Limb (tissue), 2 donors: ENCODE measurements around the gene HPSE2.

Experiments
- DNase-seq, 2 donors: peaks; one replicate each; pipeline ENCODE4 v3.0.0-alpha.2; 2016; ENCODE audit errors: extremely low spot score in 2 of 2

The HPSE2 gene

GRCh38 chr10:98466861-98467505 lies 768.7 kb downstream of the HPSE2 start:
- no peak for DNase-seq

GRCh38 chr10:98465866-98466265 lies 769.8 kb downstream of the HPSE2 start:
- DNase-seq, result no peak

- DNase-seq, result no peak
These were observed 771.5 kb downstream of the HPSE2 start for GRCh38 chr10:98463976-98464754.

GRCh38 chr10:98463016-98463415 lies 772.6 kb downstream of the HPSE2 start:
- no peak for DNase-seq

- DNase-seq, result no peak
These were observed 774.2 kb downstream of the HPSE2 start for GRCh38 chr10:98461500-98461842.

- no peak for DNase-seq
These were observed 774.7 kb downstream of the HPSE2 start for GRCh38 chr10:98460837-98461499.

GRCh38 chr10:98458809-98459784 lies 776.6 kb downstream of the HPSE2 start:
- no peak for DNase-seq

GRCh38 chr10:98457721-98458120 lies 777.9 kb downstream of the HPSE2 start:
- no peak for DNase-seq

GRCh38 chr10:98456686-98457482 lies 778.8 kb downstream of the HPSE2 start:
- no peak for DNase-seq

- DNase-seq, result no peak
These were observed 779.5 kb downstream of the HPSE2 start for GRCh38 chr10:98456043-98456570.

- no peak for DNase-seq
These were observed 781.9 kb downstream of the HPSE2 start for GRCh38 chr10:98453729-98454128.

- DNase-seq, result no peak
These were observed 785.0 kb downstream of the HPSE2 start for GRCh38 chr10:98450618-98451017.

- no peak for DNase-seq
These were observed 786.4 kb downstream of the HPSE2 start for GRCh38 chr10:98449287-98449686.

- DNase-seq, result peak; percentile 72 to 87
These were observed 788.9 kb downstream of the HPSE2 start, which contains the start of gene HPS1 for GRCh38 chr10:98446661-98447221. HPS1 (minus strand) TSS chr10:98446935; CDS start chr10:98443240, 3,695 bp downstream.

GRCh38 chr10:98446151-98446660 lies 789.4 kb downstream of the HPSE2 start:
- peak in 1 of 2 donors; percentile 8 for DNase-seq

GRCh38 chr10:98445200-98445812 lies 790.3 kb downstream of the HPSE2 start:
- no peak for DNase-seq

GRCh38 chr10:98444314-98445006 lies 791.2 kb downstream of the HPSE2 start:
- no peak for DNase-seq

- no peak for DNase-seq
These were observed 796.9 kb downstream of the HPSE2 start for GRCh38 chr10:98438715-98439114.

GRCh38 chr10:98436704-98437103 lies 798.9 kb downstream of the HPSE2 start:
- no peak for DNase-seq
